GM23248 (cell line): Measurements from ENCODE around the gene MRTFA.

ENCODE experiments used
- EZH2 ChIP-seq: fragments of 200-600 bp; sonication (generic); IDR thresholded peaks from 2 replicates; pipeline ENCODE4 v1.6.1; 2018; ENCODE audit warnings: antibody characterized with exemption, mild to moderate bottlenecking; ENCODE audit not compliant: insufficient read depth, poor library complexity, severe bottlenecking
- EZH2phosphoT487 ChIP-seq: fragments of 200-600 bp; sonication (generic); IDR thresholded peaks from 2 replicates; pipeline ENCODE4 v1.6.1; 2018; ENCODE audit warnings: antibody characterized with exemption, moderate library complexity, mild to moderate bottlenecking, low read depth; ENCODE audit not compliant: insufficient read depth

- no peak for TF ChIP-seq EZH2
- TF ChIP-seq EZH2phosphoT487, result no peak
Observed at GRCh38 chr22:40660730-40661129, 24.2 kb upstream of the MRTFA start.
